ENCODE measurements around the gene CHST8. TPM values are rescaled to one million over a fixed set of nuclear protein-coding genes. Genes with fewer than 3 reads are reported as not detected.

The CHST8 gene
- total and polyA plus RNA-seq, 5 donors from 2014 or later: 0.27 TPM; not detected in 4

GRCh38 chr19:33752945-33753344, 131.2 kb downstream of the CHST8 start:
- H3K36me3 Mint-ChIP-seq: no peaks in the 10 kb centered on the region
- H3K4me1 Mint-ChIP-seq: no peaks in the 10 kb centered on the region
- Histone ChIP-seq H3K9me3 (ENCODE audit: control insufficient read depth in 2 of 2, low read length in 2 of 2) (no peaks in the 10 kb centered on the region), H3K27me3 (ENCODE audit: control insufficient read depth, insufficient read depth, low read length) (no peaks in the 10 kb centered on the region), H3K4me1 (ENCODE audit: control insufficient read depth, insufficient read depth, low read length, poor library complexity, severe bottlenecking) (no peaks in the 10 kb centered on the region), H3K4me3 (ENCODE audit: low read depth, low read length) (no peak overlapping the region), H3K27ac (ENCODE audit: insufficient read depth, low read length, poor library complexity, severe bottlenecking) (no peak overlapping the region), H3K36me3 (ENCODE audit: control insufficient read depth, insufficient read depth, low read length) (no peaks in the 10 kb centered on the region)
- no peak overlapping the region for H3K27ac Mint-ChIP-seq
- no peak overlapping the region for H3K4me3 Mint-ChIP-seq
- DNase-seq (no peak), ATAC-seq (ENCODE audit: low read depth in 2 of 2) (no peak)
- H3K9me3 Mint-ChIP-seq: no peaks in the 10 kb centered on the region
- no peaks in the 10 kb centered on the region for H3K27me3 Mint-ChIP-seq

DNA sequence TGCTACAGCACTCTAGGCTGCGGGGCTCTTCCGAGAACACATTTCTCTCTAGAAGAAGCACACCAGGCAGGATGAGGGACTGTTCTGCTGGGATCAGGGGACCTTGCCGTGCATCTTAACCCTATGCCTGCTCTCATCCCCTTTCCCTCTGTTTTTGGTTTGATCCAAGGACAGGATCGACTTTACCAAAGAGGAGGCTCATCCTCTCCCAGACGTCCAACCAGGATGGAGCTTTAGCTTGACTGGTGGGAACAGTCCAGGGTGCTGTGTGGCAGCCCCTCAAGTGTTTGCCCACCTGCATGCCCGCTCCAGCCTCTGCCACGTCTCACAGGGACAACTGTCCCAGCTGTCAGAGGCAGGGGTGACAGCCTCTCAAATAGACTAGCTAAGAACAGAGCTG, 132.6 kb downstream of the CHST8 start:
- Mint-ChIP-seq H3K4me3 (no peak overlapping the region), H3K27ac (no peak overlapping the region), H3K9me3 (no peaks in the 10 kb centered on the region)

GRCh38 chr19:33755099-33756035, 133.6 kb downstream of the CHST8 start:
- Histone ChIP-seq H3K27ac (ENCODE audit: insufficient read depth, low read length, poor library complexity, severe bottlenecking) (no peak overlapping the region), H3K27me3 (ENCODE audit: control insufficient read depth, insufficient read depth, low read length) (no peaks in the 10 kb centered on the region), H3K36me3 (ENCODE audit: control insufficient read depth, insufficient read depth, low read length) (no peaks in the 10 kb centered on the region), H3K4me3 (ENCODE audit: low read depth, low read length) (no peak overlapping the region), H3K4me1 (ENCODE audit: control insufficient read depth, insufficient read depth, low read length, poor library complexity, severe bottlenecking) (no peaks in the 10 kb centered on the region), H3K9me3 (ENCODE audit: control insufficient read depth in 2 of 2, low read length in 2 of 2) (no peaks in the 10 kb centered on the region)
- DNase-seq (no peak), ATAC-seq (ENCODE audit: low read depth in 2 of 2) (no peak)
- Mint-ChIP-seq H3K4me1 (no peaks in the 10 kb centered on the region), H3K9me3 (no peaks in the 10 kb centered on the region), H3K4me3 (no peak overlapping the region), H3K27ac (no peak overlapping the region), H3K36me3 (no peaks in the 10 kb centered on the region), H3K27me3 (no peaks in the 10 kb centered on the region)

More for the DNA sequence above, 132.6 kb downstream of the CHST8 start:
- no peaks in the 10 kb centered on the region for H3K36me3 ChIP-seq (ENCODE audit: control insufficient read depth, insufficient read depth, low read length)
- no peaks in the 10 kb centered on the region for H3K36me3 Mint-ChIP-seq
- H3K4me1 Mint-ChIP-seq: no peaks in the 10 kb centered on the region
- H3K27me3 Mint-ChIP-seq: no peaks in the 10 kb centered on the region
- no peak overlapping the region for H3K27ac ChIP-seq (ENCODE audit: insufficient read depth, low read length, poor library complexity, severe bottlenecking)
- no peak for DNase-seq
- no peak overlapping the region for H3K4me3 ChIP-seq (ENCODE audit: low read depth, low read length)
- H3K9me3 ChIP-seq (ENCODE audit: control insufficient read depth in 2 of 2, low read length in 2 of 2): no peaks in the 10 kb centered on the region
- no peaks in the 10 kb centered on the region for H3K27me3 ChIP-seq (ENCODE audit: control insufficient read depth, insufficient read depth, low read length)
- no peaks in the 10 kb centered on the region for H3K4me1 ChIP-seq (ENCODE audit: control insufficient read depth, insufficient read depth, low read length, poor library complexity, severe bottlenecking)
- ATAC-seq (ENCODE audit: low read depth in 2 of 2): no peak

- Mint-ChIP-seq H3K9me3 (no peaks in the 10 kb centered on the region), H3K27ac (no peak overlapping the region), H3K4me1 (no peaks in the 10 kb centered on the region), H3K27me3 (no peaks in the 10 kb centered on the region), H3K4me3 (no peak overlapping the region), H3K36me3 (no peaks in the 10 kb centered on the region)
- no peak overlapping the region for H3K4me3 ChIP-seq (ENCODE audit: low read depth, low read length)
- no peaks in the 10 kb centered on the region for H3K27me3 ChIP-seq (ENCODE audit: control insufficient read depth, insufficient read depth, low read length)
- DNase-seq (no peak), ATAC-seq (ENCODE audit: low read depth in 2 of 2) (no peak)
- H3K4me1 ChIP-seq (ENCODE audit: control insufficient read depth, insufficient read depth, low read length, poor library complexity, severe bottlenecking): no peaks in the 10 kb centered on the region
- no peak overlapping the region for H3K27ac ChIP-seq (ENCODE audit: insufficient read depth, low read length, poor library complexity, severe bottlenecking)
- H3K36me3 ChIP-seq (ENCODE audit: control insufficient read depth, insufficient read depth, low read length): no peaks in the 10 kb centered on the region
- H3K9me3 ChIP-seq (ENCODE audit: control insufficient read depth in 2 of 2, low read length in 2 of 2): no peaks in the 10 kb centered on the region
These were observed 134.4 kb downstream of the CHST8 start for GRCh38 chr19:33756177-33756576.

- no peaks in the 10 kb centered on the region for H3K27me3 Mint-ChIP-seq
- ATAC-seq (ENCODE audit: low read depth in 2 of 2) (no peak), DNase-seq (no peak)
- Histone ChIP-seq H3K9me3 (ENCODE audit: control insufficient read depth in 2 of 2, low read length in 2 of 2) (no peaks in the 10 kb centered on the region), H3K4me3 (ENCODE audit: low read depth, low read length) (no peak overlapping the region), H3K4me1 (ENCODE audit: control insufficient read depth, insufficient read depth, low read length, poor library complexity, severe bottlenecking) (no peaks in the 10 kb centered on the region), H3K27ac (ENCODE audit: insufficient read depth, low read length, poor library complexity, severe bottlenecking) (no peak overlapping the region), H3K27me3 (ENCODE audit: control insufficient read depth, insufficient read depth, low read length) (no peaks in the 10 kb centered on the region), H3K36me3 (ENCODE audit: control insufficient read depth, insufficient read depth, low read length) (no peaks in the 10 kb centered on the region)
- H3K9me3 Mint-ChIP-seq: no peaks in the 10 kb centered on the region
- no peak overlapping the region for H3K27ac Mint-ChIP-seq
- no peak overlapping the region for H3K4me3 Mint-ChIP-seq
- no peaks in the 10 kb centered on the region for H3K4me1 Mint-ChIP-seq
- no peaks in the 10 kb centered on the region for H3K36me3 Mint-ChIP-seq
These were observed 136.8 kb downstream of the CHST8 start for GRCh38 chr19:33758541-33759013.

GRCh38 chr19:33759356-33759755, 137.6 kb downstream of the CHST8 start:
- Histone ChIP-seq H3K27me3 (ENCODE audit: control insufficient read depth, insufficient read depth, low read length) (no peaks in the 10 kb centered on the region), H3K27ac (ENCODE audit: insufficient read depth, low read length, poor library complexity, severe bottlenecking) (no peak overlapping the region), H3K9me3 (ENCODE audit: control insufficient read depth in 2 of 2, low read length in 2 of 2) (no peaks in the 10 kb centered on the region), H3K4me1 (ENCODE audit: control insufficient read depth, insufficient read depth, low read length, poor library complexity, severe bottlenecking) (no peaks in the 10 kb centered on the region), H3K4me3 (ENCODE audit: low read depth, low read length) (no peak overlapping the region), H3K36me3 (ENCODE audit: control insufficient read depth, insufficient read depth, low read length) (no peaks in the 10 kb centered on the region)
- ATAC-seq (ENCODE audit: low read depth in 2 of 2) (no peak), DNase-seq (no peak)
- Mint-ChIP-seq H3K4me3 (no peak overlapping the region), H3K36me3 (no peaks in the 10 kb centered on the region), H3K4me1 (no peaks in the 10 kb centered on the region), H3K27me3 (no peaks in the 10 kb centered on the region), H3K27ac (no peak overlapping the region), H3K9me3 (no peaks in the 10 kb centered on the region)

GRCh38 chr19:33763633-33764371, 142.0 kb downstream of the CHST8 start:
- Mint-ChIP-seq H3K36me3 (no peaks in the 10 kb centered on the region), H3K27ac (no peak overlapping the region), H3K4me1 (no peaks in the 10 kb centered on the region), H3K27me3 (no peaks in the 10 kb centered on the region), H3K4me3 (no peak overlapping the region), H3K9me3 (no peaks in the 10 kb centered on the region)
- ATAC-seq (ENCODE audit: low read depth in 2 of 2) (no peak), DNase-seq (no peak)
- Histone ChIP-seq H3K9me3 (ENCODE audit: control insufficient read depth in 2 of 2, low read length in 2 of 2) (no peaks in the 10 kb centered on the region), H3K27ac (ENCODE audit: insufficient read depth, low read length, poor library complexity, severe bottlenecking) (no peak overlapping the region), H3K27me3 (ENCODE audit: control insufficient read depth, insufficient read depth, low read length) (no peaks in the 10 kb centered on the region), H3K36me3 (ENCODE audit: control insufficient read depth, insufficient read depth, low read length) (no peaks in the 10 kb centered on the region), H3K4me3 (ENCODE audit: low read depth, low read length) (no peak overlapping the region), H3K4me1 (ENCODE audit: control insufficient read depth, insufficient read depth, low read length, poor library complexity, severe bottlenecking) (no peaks in the 10 kb centered on the region)

Measured in CD4-positive, CD25-positive, alpha-beta regulatory T cell (primary cell).